HepG2 (cell line): ENCODE results near the gene UBE2M. TPM values are rescaled to one million over a fixed set of nuclear protein-coding genes. Genes with fewer than 3 reads are reported as not detected.

ENCODE experiments used
- CBX2 ChIP-seq, 2 experiments: fragments of 200-600 bp in 1 of 2; sonication (generic); formaldehyde crosslinking in 1 of 2; IDR thresholded peaks; 2 replicates each; pipeline versions ENCODE4 v1.7.0 to v1.8.1; 2018 to 2022; ENCODE audit warnings: low read depth in 2 of 2, low read length in 1 of 2, mild to moderate bottlenecking in 1 of 2, missing genetic modification reagents in 1 of 2
- CREB1 ChIP-seq, 2 experiments: fragments of 450-650 bp in 1 of 2; IDR thresholded peaks; 2 replicates each; pipeline ENCODE4 v1.6.1; 2016 to 2017; ENCODE audit warnings: control low read depth in 1 of 2, mild to moderate bottlenecking in 1 of 2, missing compliant biosample characterization in 1 of 2, missing genetic modification characterization in 1 of 2
- HCFC1 ChIP-seq: fragments of 150-350 bp; IDR thresholded peaks from 2 replicates; pipeline ENCODE4 v1.6.1; 2014; ENCODE audit warnings: low read depth, low read length
- HOXD1 ChIP-seq: sonication (generic); formaldehyde crosslinking; IDR thresholded peaks from 2 replicates; pipeline ENCODE4 v1.5.0; 2020; ENCODE audit warnings: missing genetic modification reagents
- KDM5B ChIP-seq: sonication (generic); formaldehyde crosslinking; IDR thresholded peaks from 2 replicates; pipeline ENCODE4 v1.4.0; 2020; ENCODE audit warnings: missing genetic modification reagents, mild to moderate bottlenecking, borderline replicate concordance
- NRL ChIP-seq: sonication (generic); formaldehyde crosslinking; IDR thresholded peaks from 2 replicates; pipeline ENCODE4 v1.5.0; 2020; ENCODE audit warnings: missing genetic modification reagents, mild to moderate bottlenecking, moderate library complexity, borderline replicate concordance
- RFX1 ChIP-seq: fragments of 450-650 bp; IDR thresholded peaks from 2 replicates; pipeline ENCODE4 v1.6.1; 2017
- SALL2 ChIP-seq: sonication (generic); formaldehyde crosslinking; IDR thresholded peaks from 2 replicates; pipeline ENCODE4 v1.8.1; 2023; ENCODE audit warnings: mild to moderate bottlenecking, missing genetic modification reagents, inconsistent platforms
- SNAPC2 ChIP-seq: sonication (generic); formaldehyde crosslinking; IDR thresholded peaks from 2 replicates; pipeline ENCODE4 v1.8.1; 2022; ENCODE audit warnings: mild to moderate bottlenecking, missing genetic modification reagents
- TAF15 ChIP-seq: fragments of 200-400 bp; formaldehyde crosslinking; IDR thresholded peaks from one replicate; pipeline ENCODE4 v1.6.1; 2018; ENCODE audit warnings: mild to moderate bottlenecking, low read depth, low read length; ENCODE audit not compliant: poor library complexity, severe bottlenecking
- THYN1 ChIP-seq: sonication (generic); formaldehyde crosslinking; IDR thresholded peaks from 2 replicates; pipeline ENCODE4 v1.8.1; 2023; ENCODE audit warnings: low read depth, mild to moderate bottlenecking, moderate library complexity, missing genetic modification reagents, borderline replicate concordance
- ZFAT ChIP-seq: sonication (generic); formaldehyde crosslinking; conservative IDR thresholded peaks from 2 replicates; pipeline ENCODE4 v1.8.1; 2023; ENCODE audit warnings: missing genetic modification reagents, inconsistent platforms
- ZFP90 ChIP-seq: sonication (generic); formaldehyde crosslinking; IDR thresholded peaks from 2 replicates; pipeline ENCODE4 v1.8.0; 2022; ENCODE audit warnings: missing genetic modification reagents, mild to moderate bottlenecking, inconsistent platforms, borderline replicate concordance
- ZKSCAN8 ChIP-seq: IDR thresholded peaks from 2 replicates; pipeline ENCODE4 v1.6.1; 2016; ENCODE audit warnings: borderline replicate concordance, missing genetic modification reagents, missing compliant biosample characterization
- ZMYM4 ChIP-seq: sonication (generic); formaldehyde crosslinking; IDR thresholded peaks from 2 replicates; pipeline ENCODE4 v1.8.1; 2023; ENCODE audit warnings: mild to moderate bottlenecking, missing genetic modification reagents
- ZNF234 ChIP-seq: sonication (generic); formaldehyde crosslinking; conservative IDR thresholded peaks from 2 replicates; pipeline ENCODE4 v1.5.1; 2020; ENCODE audit warnings: mild to moderate bottlenecking, missing genetic modification reagents
- ZNF563 ChIP-seq: sonication (generic); formaldehyde crosslinking; IDR thresholded peaks from 2 replicates; pipeline ENCODE4 v1.8.0; 2022; ENCODE audit warnings: mild to moderate bottlenecking, moderate library complexity, missing genetic modification reagents
- ZNF879 ChIP-seq: sonication (generic); formaldehyde crosslinking; IDR thresholded peaks from 2 replicates; pipeline ENCODE4 v1.8.1; 2023; ENCODE audit warnings: missing genetic modification reagents
- polyA plus RNA-seq, 8 experiments: library from polyadenylated mRNA; depleted of rRNA in 3 of 8; stranded (reverse) in 7 of 8; unstranded in 1 of 8; fragments of >200 nt; fragmentation: Illumina TruSeq in 4 of 8; extraction: Trizol in 4 of 8; gene quantifications; 2 replicates each; pipeline versions ENCODE4 v1.2.1 to v1.2.3, GENCODE V29; 2011 to 2016; ENCODE audit warnings: low read depth in 4 of 8, missing spikeins in 1 of 8, mixed read lengths in 1 of 8; ENCODE audit not compliant: insufficient read depth in 1 of 8
- total RNA-seq, 5 experiments: library from RNA; depleted of rRNA; stranded (reverse); fragments of >200 nt; fragmentation: Illumina TruSeq; extraction: Trizol; gene quantifications; 2 replicates each; pipeline ENCODE4 v1.2.3, GENCODE V29; 2016; ENCODE audit warnings: low read depth in 1 of 5
- TF ChIP-seq, protein P1 (sequence below): fragments of 450-650 bp; IDR thresholded peaks from 2 replicates; pipeline ENCODE4 v1.6.1; 2016
- TF ChIP-seq, protein P2 (sequence below): sonication (generic); formaldehyde crosslinking; IDR thresholded peaks from 2 replicates; pipeline ENCODE4 v1.5.0; 2020; ENCODE audit warnings: missing genetic modification reagents
- TF ChIP-seq, protein P3 (sequence below): sonication (generic); formaldehyde crosslinking; conservative IDR thresholded peaks from 2 replicates; pipeline ENCODE4 v1.4.0; 2020; ENCODE audit warnings: missing genetic modification reagents

The UBE2M gene
- total and polyA plus RNA-seq, 2 of the 13 experiments (the other 11 are each of a cell fraction or from before 2014, with no cell fraction given), result 36.2 to 50.3 TPM

DNA sequence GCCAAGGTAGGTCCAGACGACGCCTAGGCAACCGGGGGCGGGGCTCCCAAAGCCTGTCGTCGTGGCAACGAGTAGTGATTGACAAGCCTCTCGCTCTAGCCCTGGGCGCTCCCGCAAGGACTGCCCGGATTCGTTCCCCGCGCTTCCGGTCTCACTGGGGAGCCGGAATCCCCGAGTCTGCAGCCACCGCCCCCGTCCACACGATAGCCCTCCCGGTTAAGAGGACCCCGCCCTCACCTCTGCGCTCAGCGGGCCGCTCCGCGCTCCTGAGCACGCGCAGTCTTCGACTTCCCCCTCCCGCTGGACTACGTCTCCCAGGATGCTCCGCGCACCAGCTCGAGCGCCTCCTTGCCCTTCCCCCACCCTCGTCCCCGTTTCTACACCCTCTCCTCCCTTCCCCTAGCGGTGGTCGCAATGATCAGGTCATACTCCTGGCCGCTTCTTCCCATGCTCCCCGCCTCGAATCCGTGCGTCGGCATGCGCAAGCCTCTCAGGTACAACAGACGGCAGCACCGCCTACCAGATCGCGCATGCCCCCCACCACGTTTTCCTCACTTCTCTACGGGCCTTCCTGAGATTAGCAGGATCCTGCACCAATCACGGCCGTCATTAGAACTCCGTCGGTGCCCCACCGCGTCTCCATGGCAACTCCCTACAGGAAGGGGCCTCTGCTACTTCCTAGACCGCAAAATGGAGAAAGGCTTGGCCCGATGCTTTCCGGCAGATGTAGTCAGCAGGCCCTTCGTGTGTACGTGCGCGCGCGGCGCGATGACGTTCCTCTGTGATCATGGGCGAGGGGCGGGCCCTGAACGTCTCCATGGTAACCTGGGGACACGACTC lies 14.6 kb upstream of the UBE2M start, which contains the start of gene MZF1 (continued):
- TF ChIP-seq ZNF234 (CRISPR knock-in tag) (no peak), CBX2 (IDR thresholded peaks at IDR 0.05; ENCODE audit: low read depth, low read length) (no peak), CBX2 (CRISPR knock-in tag; IDR thresholded peaks at IDR 0.05; ENCODE audit: low read depth) (no peak), ZFP90 (CRISPR knock-in tag) (peak; percentile 45; the same call in 1 of the 2 replicates), SALL2 (CRISPR knock-in tag) (peak; percentile 74), THYN1 (CRISPR knock-in tag) (no peak), ZNF879 (no peak), TAF15 (no peak), SNAPC2 (CRISPR knock-in tag) (peak; percentile 25; the same call in 1 of the 2 replicates), KDM5B (peak; percentile 95), ZFAT (no peak), NRL (CRISPR knock-in tag) (peak; percentile 85), ZMYM4 (CRISPR knock-in tag) (peak; percentile 53; the same call in 1 of the 2 replicates), ZKSCAN8 (0 out of 2 replicates have a peak, but pooled peaks have one; percentile 48), CREB1 (IDR thresholded peaks at IDR 0.05) (peak; percentile 95), CREB1 (CRISPR knock-in tag; IDR thresholded peaks at IDR 0.05) (peak; percentile 98), RFX1 (peak; percentile 100), HCFC1 (peak; percentile 71), ZNF563 (CRISPR knock-in tag) (peak; percentile 52; the same call in 1 of the 2 replicates), HOXD1 (CRISPR knock-in tag) (peak; percentile 44; the same call in 1 of the 2 replicates)
- TF ChIP-seq, protein P1, sequence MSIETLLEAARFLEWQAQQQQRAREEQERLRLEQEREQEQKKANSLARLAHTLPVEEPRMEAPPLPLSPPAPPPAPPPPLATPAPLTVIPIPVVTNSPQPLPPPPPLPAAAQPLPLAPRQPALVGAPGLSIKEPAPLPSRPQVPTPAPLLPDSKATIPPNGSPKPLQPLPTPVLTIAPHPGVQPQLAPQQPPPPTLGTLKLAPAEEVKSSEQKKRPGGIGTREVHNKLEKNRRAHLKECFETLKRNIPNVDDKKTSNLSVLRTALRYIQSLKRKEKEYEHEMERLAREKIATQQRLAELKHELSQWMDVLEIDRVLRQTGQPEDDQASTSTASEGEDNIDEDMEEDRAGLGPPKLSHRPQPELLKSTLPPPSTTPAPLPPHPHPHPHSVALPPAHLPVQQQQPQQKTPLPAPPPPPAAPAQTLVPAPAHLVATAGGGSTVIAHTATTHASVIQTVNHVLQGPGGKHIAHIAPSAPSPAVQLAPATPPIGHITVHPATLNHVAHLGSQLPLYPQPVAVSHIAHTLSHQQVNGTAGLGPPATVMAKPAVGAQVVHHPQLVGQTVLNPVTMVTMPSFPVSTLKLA, result peak; percentile 71; the same call in 1 of the 2 replicates
- TF ChIP-seq, protein P2, sequence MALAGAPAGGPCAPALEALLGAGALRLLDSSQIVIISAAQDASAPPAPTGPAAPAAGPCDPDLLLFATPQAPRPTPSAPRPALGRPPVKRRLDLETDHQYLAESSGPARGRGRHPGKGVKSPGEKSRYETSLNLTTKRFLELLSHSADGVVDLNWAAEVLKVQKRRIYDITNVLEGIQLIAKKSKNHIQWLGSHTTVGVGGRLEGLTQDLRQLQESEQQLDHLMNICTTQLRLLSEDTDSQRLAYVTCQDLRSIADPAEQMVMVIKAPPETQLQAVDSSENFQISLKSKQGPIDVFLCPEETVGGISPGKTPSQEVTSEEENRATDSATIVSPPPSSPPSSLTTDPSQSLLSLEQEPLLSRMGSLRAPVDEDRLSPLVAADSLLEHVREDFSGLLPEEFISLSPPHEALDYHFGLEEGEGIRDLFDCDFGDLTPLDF, result no peak; the same call in 1 of the 2 replicates
- TF ChIP-seq, protein P3, sequence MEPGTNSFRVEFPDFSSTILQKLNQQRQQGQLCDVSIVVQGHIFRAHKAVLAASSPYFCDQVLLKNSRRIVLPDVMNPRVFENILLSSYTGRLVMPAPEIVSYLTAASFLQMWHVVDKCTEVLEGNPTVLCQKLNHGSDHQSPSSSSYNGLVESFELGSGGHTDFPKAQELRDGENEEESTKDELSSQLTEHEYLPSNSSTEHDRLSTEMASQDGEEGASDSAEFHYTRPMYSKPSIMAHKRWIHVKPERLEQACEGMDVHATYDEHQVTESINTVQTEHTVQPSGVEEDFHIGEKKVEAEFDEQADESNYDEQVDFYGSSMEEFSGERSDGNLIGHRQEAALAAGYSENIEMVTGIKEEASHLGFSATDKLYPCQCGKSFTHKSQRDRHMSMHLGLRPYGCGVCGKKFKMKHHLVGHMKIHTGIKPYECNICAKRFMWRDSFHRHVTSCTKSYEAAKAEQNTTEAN (CRISPR knock-in tag), result no peak
